GM23248 (cell line): ENCODE data around the gene TMEM63C. TPM values are rescaled to one million over a fixed set of nuclear protein-coding genes. Genes with fewer than 3 reads are reported as not detected.
A peak's percentile ranks its signal among the peaks of the same experiment; 100 is the strongest.

Experiments used
- DNase-seq: peaks from one replicate; pipeline ENCODE4 v3.0.0-alpha.2; 2015
- H2AFZ ChIP-seq: fragments of 200-600 bp; sonication (generic); 2 replicates; pipeline ENCODE4 v1.6.1; 2016; ENCODE audit warnings: antibody characterized with exemption
- H3F3A ChIP-seq: fragments of 200-600 bp; sonication (generic); 2 replicates; pipeline ENCODE4 v1.6.1; 2016; ENCODE audit warnings: mild to moderate bottlenecking, antibody characterized with exemption, mixed run types; ENCODE audit not compliant: insufficient read depth
- H3K27ac ChIP-seq: fragments of 200-600 bp; sonication (generic); 2 replicates; pipeline ENCODE4 v1.5.1; 2016; ENCODE audit warnings: mild to moderate bottlenecking
- H3K27me3 ChIP-seq: fragments of 200-600 bp; sonication (generic); replicated peaks from 2 replicates; pipeline ENCODE4 v1.6.1; 2016; ENCODE audit warnings: mild to moderate bottlenecking; ENCODE audit not compliant: insufficient read depth
- H3K36me3 ChIP-seq: fragments of 200-600 bp; sonication (generic); 2 replicates; pipeline ENCODE4 v1.6.1; 2016; ENCODE audit warnings: low read depth, mild to moderate bottlenecking
- H3K4me1 ChIP-seq: fragments of 200-600 bp; sonication (generic); 2 replicates; pipeline ENCODE4 v1.6.1; 2016; ENCODE audit warnings: mild to moderate bottlenecking; ENCODE audit not compliant: insufficient read depth
- H3K4me2 ChIP-seq: fragments of 200-600 bp; sonication (generic); one replicate; pipeline ENCODE4 v1.6.1; 2016; ENCODE audit warnings: mild to moderate bottlenecking; ENCODE audit not compliant: unreplicated experiment
- H3K4me3 ChIP-seq: fragments of 200-600 bp; sonication (generic); 2 replicates; pipeline ENCODE4 v1.5.1; 2016; ENCODE audit warnings: mild to moderate bottlenecking
- H3K79me2 ChIP-seq: fragments of 200-600 bp; sonication (generic); 2 replicates; pipeline ENCODE4 v1.6.1; 2016; ENCODE audit warnings: mild to moderate bottlenecking; ENCODE audit not compliant: insufficient read depth
- H3K9ac ChIP-seq: fragments of 200-600 bp; sonication (generic); 2 replicates; pipeline ENCODE4 v1.6.1; 2016; ENCODE audit warnings: mild to moderate bottlenecking
- H3K9me2 ChIP-seq: fragments of 200-600 bp; sonication (generic); 2 replicates; pipeline ENCODE4 v1.6.1; 2016; ENCODE audit warnings: mixed run types, mild to moderate bottlenecking, moderate library complexity; ENCODE audit not compliant: insufficient read depth
- H3K9me3 ChIP-seq: fragments of 200-600 bp; sonication (generic); one replicate; pipeline ENCODE4 v1.6.1; 2017; ENCODE audit warnings: low read depth
- H4K20me1 ChIP-seq: fragments of 200-600 bp; sonication (generic); 2 replicates; pipeline ENCODE4 v1.6.0; 2016; ENCODE audit not compliant: insufficient read depth
- EZH2 ChIP-seq: fragments of 200-600 bp; sonication (generic); IDR thresholded peaks from 2 replicates; pipeline ENCODE4 v1.6.1; 2018; ENCODE audit warnings: antibody characterized with exemption, mild to moderate bottlenecking; ENCODE audit not compliant: insufficient read depth, poor library complexity, severe bottlenecking
- EZH2phosphoT487 ChIP-seq: fragments of 200-600 bp; sonication (generic); IDR thresholded peaks from 2 replicates; pipeline ENCODE4 v1.6.1; 2018; ENCODE audit warnings: antibody characterized with exemption, moderate library complexity, mild to moderate bottlenecking, low read depth; ENCODE audit not compliant: insufficient read depth
- WGBS, 2 experiments: methylation state at CpG; one replicate each; pipeline ENCODE4 v1.1.6; 2015 to 2017; ENCODE audit warnings: low lambda C conversion rate in 2 of 2, low coverage in 1 of 2; ENCODE audit errors: missing lambda C conversion rate in 2 of 2; 5-methylcytosine and 5-hydroxymethylcytosine counted together
- in situ Hi-C: fragments of 300-500 bp; cut with MboI; formaldehyde crosslinking; loops from 2 replicates; pipeline ENCODE4 v1.15.0; 2020
- polyA plus RNA-seq: library from polyadenylated mRNA; unstranded; fragments of >200 nt; fragmentation: Nextera tagmentation; extraction: Ambion mirVana; gene quantifications from 2 replicates; pipeline ENCODE4 v1.2.1, GENCODE V29; 2016
- total RNA-seq: library from RNA; depleted of rRNA; stranded (reverse); fragments of >200 nt; shearing (Covaris generic); gene quantifications from 2 replicates; pipeline ENCODE4 v1.2.3, GENCODE V29; 2014

Gene TMEM63C
- total and polyA plus RNA-seq, 2 experiments from 2014 or later, result not detected

DNA sequence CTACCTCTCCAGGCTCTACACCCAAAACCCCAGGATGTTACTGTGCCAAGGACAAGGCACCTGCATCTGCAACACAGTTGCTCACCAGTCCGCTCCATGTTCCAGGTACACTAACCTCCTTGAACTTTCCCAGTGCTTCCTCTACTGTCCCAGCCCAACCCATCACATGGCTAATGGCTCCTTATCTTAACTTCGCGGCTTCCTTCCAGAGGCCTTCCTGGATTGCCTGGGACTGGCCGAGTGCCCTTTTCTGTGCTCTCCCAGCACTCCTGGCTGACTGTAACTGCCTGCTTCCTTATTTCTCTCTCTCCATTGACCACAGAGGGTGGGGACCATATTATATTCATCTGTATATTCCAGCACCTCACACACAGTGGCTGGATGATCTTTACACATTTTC is 118.2 kb downstream of the TMEM63C start:
- H4K20me1 ChIP-seq, result no peaks in the 10 kb centered on the region
- H3K36me3 ChIP-seq, result no peaks in the 10 kb centered on the region
- H3K9ac ChIP-seq, result no peak overlapping the region
- in situ Hi-C loops, result loop anchor here (10.0 kb wide), 1 partner anchor 145 kb away; no protein-coding TSS in a partner anchor
- WGBS, 2 experiments, result 85 to 93% methylated on average over 4 of the region's 4 CpGs
- peaks cover 21% of the 10 kb centered on the region for H3F3A ChIP-seq
- DNase-seq, result no peak
- no peak overlapping the region for H3K4me3 ChIP-seq
- no peak overlapping the region for H3K27ac ChIP-seq
- H3K9me2 ChIP-seq, result no peaks in the 10 kb centered on the region
- H3K27me3 ChIP-seq, result no peaks in the 10 kb centered on the region
- H2AFZ ChIP-seq, result no peak overlapping the region
- peaks cover 23% of the 10 kb centered on the region for H3K4me1 ChIP-seq
- no peaks in the 10 kb centered on the region for H3K9me3 ChIP-seq
- H3K79me2 ChIP-seq, result peaks cover 3% of the 10 kb centered on the region; the same call in 1 of the 2 replicates
- no peak for TF ChIP-seq EZH2
- TF ChIP-seq EZH2phosphoT487, result no peak
- H3K4me2 ChIP-seq, result no peak overlapping the region

- 24 to 29% methylated on average over 10 of the region's 10 CpGs for WGBS, 2 experiments
- H3K9me2 ChIP-seq, result no peaks in the 10 kb centered on the region
- no peaks in the 10 kb centered on the region for H3K36me3 ChIP-seq
- peaks cover 25% of the 10 kb centered on the region for H3F3A ChIP-seq
- no peak overlapping the region for H3K9ac ChIP-seq
- H3K27me3 ChIP-seq, result no peaks in the 10 kb centered on the region
- TF ChIP-seq EZH2phosphoT487 (no peak), EZH2 (no peak)
- H3K27ac ChIP-seq, result no peak overlapping the region
- peak; percentile 84 for DNase-seq
- no peak overlapping the region for H3K4me2 ChIP-seq
- peaks cover 3% of the 10 kb centered on the region; the same call in 1 of the 2 replicates for H3K79me2 ChIP-seq
- H3K4me3 ChIP-seq, result no peak overlapping the region
- in situ Hi-C loops, result no loop called here
- H3K4me1 ChIP-seq, result peaks cover 26% of the 10 kb centered on the region
- no peaks in the 10 kb centered on the region for H3K9me3 ChIP-seq
- H4K20me1 ChIP-seq, result no peaks in the 10 kb centered on the region
- no peak overlapping the region for H2AFZ ChIP-seq
These were observed 119.5 kb downstream of the TMEM63C start for GRCh38 chr14:77301103-77301502.

DNA sequence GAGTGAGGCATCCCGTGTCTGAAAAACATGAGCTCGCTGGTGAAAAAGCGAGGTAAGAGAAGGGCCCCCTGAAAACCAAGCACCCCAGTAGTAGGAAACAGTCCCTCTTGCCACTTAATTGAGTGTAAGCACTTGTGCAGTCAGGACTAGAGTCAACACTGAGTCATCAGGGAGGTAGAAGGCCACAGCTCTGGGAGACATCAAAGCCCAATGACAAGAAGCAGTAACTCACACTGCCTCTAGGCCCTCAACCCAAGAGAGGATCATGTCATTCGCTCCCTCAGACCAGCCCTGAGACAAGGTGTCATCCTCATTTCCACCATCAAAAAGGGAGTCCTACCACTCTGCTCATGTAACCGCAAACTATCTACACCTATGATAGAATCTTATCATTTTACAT is 121.3 kb downstream of the TMEM63C start:
- Histone ChIP-seq H4K20me1 (no peaks in the 10 kb centered on the region), H2AFZ (no peak overlapping the region), H3K4me1 (peaks cover 41% of the 10 kb centered on the region), H3K27me3 (no peaks in the 10 kb centered on the region), H3K4me2 (peak overlapping the region; percentile 32), H3K4me3 (no peak overlapping the region), H3K9me3 (no peaks in the 10 kb centered on the region), H3K36me3 (no peaks in the 10 kb centered on the region), H3K79me2 (peaks cover 3% of the 10 kb centered on the region; the same call in 1 of the 2 replicates), H3F3A (peaks cover 39% of the 10 kb centered on the region), H3K9ac (peak overlapping the region; percentile 49; the same call in 1 of the 2 replicates), H3K9me2 (no peaks in the 10 kb centered on the region), H3K27ac (peak overlapping the region; percentile 84)
- DNase-seq, result peak; percentile 80
- in situ Hi-C loops, result no loop called here
- 73 to 75% methylated on average over 5 of the region's 5 CpGs for WGBS, 2 experiments
- TF ChIP-seq EZH2 (no peak), EZH2phosphoT487 (no peak)

- 36 to 40% methylated on average over 4 of the region's 4 CpGs for WGBS, 2 experiments
- H2AFZ ChIP-seq, result no peak overlapping the region
- DNase-seq, result peak; percentile 100
These were observed 122.0 kb downstream of the TMEM63C start for GRCh38 chr14:77303417-77304156.

More at GRCh38 chr14:77303417-77304156, 122.0 kb downstream of the TMEM63C start:
- Histone ChIP-seq H3K4me3 (no peak overlapping the region), H3K36me3 (no peaks in the 10 kb centered on the region), H4K20me1 (no peaks in the 10 kb centered on the region), H3K27me3 (no peaks in the 10 kb centered on the region), H3F3A (peaks cover 39% of the 10 kb centered on the region), H3K9ac (peak overlapping the region; percentile 49), H3K4me1 (peaks cover 41% of the 10 kb centered on the region), H3K79me2 (peaks cover 3% of the 10 kb centered on the region; the same call in 1 of the 2 replicates), H3K27ac (peak overlapping the region; percentile 84), H3K9me2 (no peaks in the 10 kb centered on the region), H3K9me3 (no peaks in the 10 kb centered on the region), H3K4me2 (peak overlapping the region; percentile 32)
- in situ Hi-C loops, result no loop called here
- no peak for TF ChIP-seq EZH2
- no peak for TF ChIP-seq EZH2phosphoT487
